HG03095 (cell line): ENCODE measurements around the gene OR4C11.

ENCODE experiments used
- ATAC-seq: cut with Tn5 transposase; IDR thresholded peaks from one replicate; pipeline ENCODE4 v1.9.1; 2021; ENCODE audit warnings: moderate library complexity; ENCODE audit not compliant: unreplicated experiment

The OR4C11 gene, protein sequence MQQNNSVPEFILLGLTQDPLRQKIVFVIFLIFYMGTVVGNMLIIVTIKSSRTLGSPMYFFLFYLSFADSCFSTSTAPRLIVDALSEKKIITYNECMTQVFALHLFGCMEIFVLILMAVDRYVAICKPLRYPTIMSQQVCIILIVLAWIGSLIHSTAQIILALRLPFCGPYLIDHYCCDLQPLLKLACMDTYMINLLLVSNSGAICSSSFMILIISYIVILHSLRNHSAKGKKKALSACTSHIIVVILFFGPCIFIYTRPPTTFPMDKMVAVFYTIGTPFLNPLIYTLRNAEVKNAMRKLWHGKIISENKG

DNA sequence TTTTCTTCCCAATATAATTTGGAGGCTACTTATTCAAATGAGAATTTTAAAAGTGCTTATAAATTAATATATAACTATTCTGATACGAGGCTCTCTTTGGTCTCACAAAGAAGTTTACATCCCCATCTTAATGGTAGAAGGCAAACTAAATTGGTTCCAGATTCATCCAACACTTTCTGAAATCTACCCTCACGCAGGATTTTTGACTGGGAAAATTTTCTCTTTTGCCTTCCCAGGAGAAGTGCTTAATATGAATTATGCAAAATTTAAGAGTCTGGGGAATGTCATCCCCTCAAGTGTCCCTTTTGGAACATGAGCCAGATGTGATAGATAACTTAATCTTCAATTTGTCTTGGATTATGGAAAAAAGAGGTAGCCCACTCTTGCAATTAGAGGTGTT lies at the start of gene OR4C11:
OR4C11 (minus strand) TSS at position 101 of the 400 bp plus-strand sequence. CDS start 3,272 bp downstream, outside the sequence.
- no peak for ATAC-seq

DNA sequence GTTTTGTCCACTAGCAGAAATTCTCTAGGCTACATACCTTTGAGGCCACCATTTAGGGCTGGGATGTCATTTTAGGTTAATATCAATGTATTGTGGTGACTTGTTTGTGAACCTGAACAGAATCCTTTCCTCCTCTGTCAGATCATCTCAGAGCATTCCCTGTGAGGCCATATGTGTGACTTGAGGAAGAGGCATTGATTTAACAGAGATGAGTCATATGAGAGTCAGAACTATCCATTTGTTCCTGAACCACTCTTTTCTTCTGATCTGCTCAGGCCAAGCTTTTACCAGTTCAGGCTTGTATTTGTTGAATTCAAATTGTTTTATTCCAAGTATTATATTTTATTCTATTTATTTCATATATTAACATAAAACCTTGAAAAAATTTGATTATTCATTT lies 47.7 kb upstream of the OR4C11 start:
- no peak for ATAC-seq

DNA sequence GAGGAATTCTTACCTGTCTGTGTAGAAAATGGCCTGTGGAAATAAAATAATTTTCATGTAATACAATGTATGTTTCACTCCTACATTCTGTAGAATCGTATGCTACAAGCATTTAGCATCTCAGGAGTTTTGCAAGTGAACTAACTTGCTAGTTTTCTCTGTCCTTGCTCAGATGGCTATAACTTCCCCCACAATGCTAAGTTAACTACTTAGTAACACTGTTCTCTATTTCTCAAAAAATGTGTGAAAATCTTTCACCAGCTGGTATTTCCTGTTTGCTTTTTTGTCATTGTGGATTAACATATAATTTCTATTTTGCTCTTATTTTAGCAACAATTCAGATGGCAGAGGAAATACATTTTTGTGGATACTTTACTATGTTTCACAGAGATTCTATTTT lies 45.1 kb upstream of the OR4C11 start:
- no peak for ATAC-seq

DNA sequence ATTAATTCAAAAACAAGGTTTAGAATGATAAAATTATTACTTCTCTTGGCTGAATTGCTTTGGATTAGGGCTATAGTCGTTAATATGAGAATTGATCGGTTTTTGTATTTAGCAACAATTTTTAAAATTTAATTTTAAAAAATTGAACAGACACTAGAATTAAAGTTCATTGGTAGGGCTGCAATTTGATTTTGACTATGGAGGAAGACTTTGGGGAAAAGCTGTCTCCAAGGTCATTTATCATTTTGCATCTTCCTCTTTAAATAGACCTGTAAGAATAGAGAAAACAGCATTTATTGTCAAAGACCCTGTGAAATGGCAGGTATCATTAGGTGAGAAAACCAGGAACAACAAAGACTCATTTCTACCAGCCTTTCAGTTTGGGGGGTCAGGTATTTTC lies 40.6 kb upstream of the OR4C11 start, which contains the start of gene OR4S2:
OR4S2 (plus strand) TSS at position 301 of the 400 bp plus-strand sequence. CDS start 2,577 bp downstream, outside the sequence.
- ATAC-seq = no peak

DNA sequence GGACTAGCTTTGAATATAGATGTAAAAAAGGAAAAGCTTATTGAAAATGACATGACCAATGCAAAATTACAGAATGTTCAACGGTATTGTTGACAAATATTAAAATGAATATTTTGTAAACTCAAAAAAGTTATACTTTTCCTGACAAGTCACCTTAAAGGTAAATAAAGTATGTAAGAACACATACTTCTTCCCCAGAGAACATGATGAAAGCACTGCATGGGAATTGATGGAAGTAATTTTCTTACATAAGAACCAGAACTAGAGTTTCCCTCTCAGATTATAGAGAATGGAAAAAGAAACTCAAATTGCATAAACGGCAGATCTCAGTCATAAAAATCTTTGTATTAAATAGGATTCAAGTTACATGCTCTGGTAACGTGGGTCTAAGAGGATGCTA lies 27.4 kb upstream of the OR4C11 start, which contains the start of gene OR4P4:
OR4P4 (plus strand) TSS at position 301 of the 400 bp plus-strand sequence.
- ATAC-seq = no peak

DNA sequence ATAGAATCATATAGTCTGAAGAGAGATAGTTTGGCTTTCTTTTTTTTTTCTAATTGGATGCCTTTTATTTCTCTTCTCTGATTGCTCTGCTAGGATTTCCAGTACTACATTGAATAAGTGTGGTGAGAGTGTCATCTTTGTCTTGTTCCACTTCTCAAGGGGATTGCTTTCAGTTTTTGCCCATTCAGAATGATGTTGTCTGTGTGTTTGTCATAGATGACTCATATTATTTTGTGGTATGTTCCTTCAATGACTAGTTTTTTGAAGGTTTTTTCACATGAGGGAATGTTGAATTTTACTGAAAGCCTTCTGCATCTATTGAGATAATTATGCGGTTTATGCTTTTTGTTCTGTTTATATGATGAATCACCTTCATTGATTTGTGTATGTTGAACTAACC lies 17.1 kb upstream of the OR4C11 start:
- no peak for ATAC-seq

DNA sequence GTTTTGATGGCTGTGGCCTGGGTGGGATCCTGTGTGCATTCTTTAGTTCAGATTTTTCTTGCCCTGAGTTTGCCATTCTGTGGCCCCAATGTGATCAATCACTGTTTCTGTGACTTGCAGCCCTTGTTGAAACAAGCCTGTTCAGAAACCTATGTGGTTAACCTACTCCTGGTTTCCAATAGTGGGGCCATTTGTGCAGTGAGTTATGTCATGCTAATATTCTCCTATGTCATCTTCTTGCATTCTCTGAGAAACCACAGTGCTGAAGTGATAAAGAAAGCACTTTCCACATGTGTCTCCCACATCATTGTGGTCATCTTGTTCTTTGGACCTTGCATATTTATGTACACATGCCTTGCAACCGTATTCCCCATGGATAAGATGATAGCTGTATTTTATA lies 34.9 kb downstream of the OR4C11 start:
- ATAC-seq = no peak

DNA sequence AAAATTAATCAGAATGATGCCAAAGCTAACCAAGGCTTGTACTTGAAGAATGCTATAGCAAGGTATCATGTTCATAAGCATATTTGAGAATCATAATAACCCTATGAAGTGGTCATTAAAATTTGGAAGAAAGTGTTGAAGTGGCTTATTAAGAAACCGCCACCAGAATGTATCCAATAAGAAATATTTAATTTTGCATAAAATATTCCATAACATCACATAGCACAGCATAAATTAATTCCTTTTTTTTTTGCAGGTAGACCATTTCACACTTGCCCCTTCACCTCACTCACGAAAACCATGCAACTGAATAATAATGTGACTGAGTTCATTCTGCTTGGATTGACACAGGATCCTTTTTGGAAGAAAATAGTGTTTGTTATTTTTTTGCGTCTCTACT lies 35.6 kb downstream of the OR4C11 start, which contains the start of gene OR4C16:
OR4C16 (plus strand) TSS at position 301 of the 400 bp plus-strand sequence; CDS start at position 301, 0 bp downstream.
- no peak for ATAC-seq

DNA sequence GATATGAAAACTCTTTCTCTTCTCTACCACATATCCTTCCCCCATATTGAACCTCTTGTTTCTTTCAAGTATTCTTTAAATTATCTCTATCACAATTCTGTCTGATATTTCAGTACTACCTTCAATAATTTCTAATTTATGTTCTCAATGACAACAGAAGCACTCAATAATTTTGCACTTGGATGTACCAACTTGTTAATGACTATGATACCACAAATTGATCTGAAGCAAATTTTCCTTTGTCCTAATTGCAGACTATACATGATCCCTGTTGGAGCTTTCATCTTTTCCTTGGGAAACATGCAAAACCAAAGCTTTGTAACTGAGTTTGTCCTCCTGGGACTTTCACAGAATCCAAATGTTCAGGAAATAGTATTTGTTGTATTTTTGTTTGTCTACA lies 53.3 kb downstream of the OR4C11 start, which contains the start of gene OR4C15:
OR4C15 (plus strand) TSS at position 301 of the 400 bp plus-strand sequence; CDS start at position 301, 0 bp downstream.
- no peak for ATAC-seq
